Spleen (tissue), 11 donors: ENCODE results near the gene RCSD1. TPM values are rescaled to one million over a fixed set of nuclear protein-coding genes. Genes with fewer than 3 reads are reported as not detected.

Source experiments
- DNase-seq: peaks from one replicate; pipeline ENCODE4 v3.0.0-alpha.2; 2020
- H3K27ac ChIP-seq, 8 donors: fragments of 200-600 bp; sonication (generic) in 7 of 8; 1 replicate in 4 of 8; 2 replicates in 4 of 8; pipeline versions ENCODE4 v1.5.0 to v1.8.0; 2016 to 2021; ENCODE audit warnings: inconsistent platforms in 4 of 8, mild to moderate bottlenecking in 4 of 8, moderate library complexity in 1 of 8
- H3K27me3 ChIP-seq, 7 donors: fragments of 200-600 bp; sonication (generic) in 6 of 7; replicated peaks in 1 of 7; 1 replicate in 4 of 7; 2 replicates in 3 of 7; pipeline versions ENCODE4 v1.5.0 to v1.8.0; 2016 to 2021; ENCODE audit warnings: inconsistent platforms in 3 of 7, mild to moderate bottlenecking in 1 of 7
- H3K36me3 ChIP-seq, 6 donors: fragments of 200-600 bp; sonication (generic) in 5 of 6; 1 replicate in 4 of 6; 2 replicates in 2 of 6; pipeline versions ENCODE4 v1.5.0 to v1.8.0; 2016 to 2021; ENCODE audit warnings: inconsistent platforms in 2 of 6
- H3K4me1 ChIP-seq, 6 donors: fragments of 200-600 bp; sonication (generic) in 5 of 6; 1 replicate in 3 of 6; 2 replicates in 3 of 6; pipeline versions ENCODE4 v1.5.0 to v1.8.0; 2016 to 2021; ENCODE audit warnings: inconsistent platforms in 3 of 6
- H3K4me3 ChIP-seq, 8 donors: fragments of 200-600 bp; sonication (generic) in 7 of 8; 1 replicate in 4 of 8; 2 replicates in 4 of 8; pipeline versions ENCODE4 v1.5.0 to v1.8.0; 2016 to 2021; ENCODE audit warnings: inconsistent platforms in 4 of 8, mild to moderate bottlenecking in 4 of 8, moderate library complexity in 2 of 8
- H3K9me3 ChIP-seq, 8 donors: fragments of 200-600 bp; sonication (generic) in 7 of 8; 1 replicate in 4 of 8; 2 replicates in 4 of 8; pipeline versions ENCODE4 v1.5.0 to v1.8.0; 2016 to 2021; ENCODE audit warnings: inconsistent platforms in 4 of 8
- POLR2A ChIP-seq, 3 donors: fragments of 450-650 bp; IDR thresholded peaks; one replicate each; pipeline ENCODE4 v1.5.1; 2017; ENCODE audit warnings: antibody characterized with exemption in 3 of 3, mild to moderate bottlenecking in 1 of 3
- POLR2AphosphoS5 ChIP-seq, 3 donors: sonication (generic); formaldehyde crosslinking; IDR thresholded peaks; one replicate each; pipeline ENCODE4 v1.5.1; 2017; ENCODE audit warnings: antibody characterized with exemption in 3 of 3
- WGBS, 5 donors: extraction: QIAGEN DNeasy Blood & Tissue Kit in 3 of 5; methylation state at CpG; one replicate each; pipeline versions ENCODE4 v1.1.5 to v1.1.7; 2013 to 2018; 5-methylcytosine and 5-hydroxymethylcytosine counted together
- intact Hi-C: fragments of 100-400 bp; cut with DNase I; formaldehyde crosslinking; loops from one replicate; pipeline ENCODE4 v1.15.0; 2023; ENCODE audit warnings: low total_unique reads
- polyA plus RNA-seq, 3 donors: library from polyadenylated mRNA; stranded (reverse); fragments of 200-250 nt; gene quantifications; one replicate each; pipeline ENCODE4 v1.2.1, GENCODE V29; 2013
- total RNA-seq, 7 donors: library from RNA; depleted of rRNA in 3 of 7; stranded (reverse); fragments of >200 nt in 3 of 7; fragmentation: NEBNext Ultra II Directional in 4 of 7; extraction: Animal tissue kit (Norgen Biotek cat#: 25700) in 4 of 7; gene quantifications; one replicate each; pipeline versions ENCODE4 v1.1.0 to v1.2.1, GENCODE V29; 2016 to 2021
- TF ChIP-seq, protein P1 (sequence below), 11 experiments: fragments of 200-600 bp in 7 of 11; fragments of 450-650 bp in 4 of 11; sonication (generic) in 4 of 11; IDR thresholded peaks in 8 of 11; conservative IDR thresholded peaks in 3 of 11; 1 replicate in 7 of 11; 2 replicates in 4 of 11; pipeline versions ENCODE4 v1.4.0 to v1.8.0; 2016 to 2021; ENCODE audit warnings: antibody characterized with exemption in 11 of 11, inconsistent platforms in 4 of 11, mild to moderate bottlenecking in 1 of 11
- donor health status: healthy with polysubstance abuse.
- donor health status: DM: no; HTN: no; CAD: no; lungs with moderate emphysema.
- donor health status: DM: no; HTN: no; CAD: no.
- donor health status: Bipolar disorder and iron deficiency.
- donor health status: healthy.
- donor health status: DM: no; HTN: no; CAD: no.
- donor health status: DM: yes; HTN: yes; CAD: no.

RCSD1 gene
- total and polyA plus RNA-seq, 10 donors, result 58.9 to 144 (median 107) TPM

DNA sequence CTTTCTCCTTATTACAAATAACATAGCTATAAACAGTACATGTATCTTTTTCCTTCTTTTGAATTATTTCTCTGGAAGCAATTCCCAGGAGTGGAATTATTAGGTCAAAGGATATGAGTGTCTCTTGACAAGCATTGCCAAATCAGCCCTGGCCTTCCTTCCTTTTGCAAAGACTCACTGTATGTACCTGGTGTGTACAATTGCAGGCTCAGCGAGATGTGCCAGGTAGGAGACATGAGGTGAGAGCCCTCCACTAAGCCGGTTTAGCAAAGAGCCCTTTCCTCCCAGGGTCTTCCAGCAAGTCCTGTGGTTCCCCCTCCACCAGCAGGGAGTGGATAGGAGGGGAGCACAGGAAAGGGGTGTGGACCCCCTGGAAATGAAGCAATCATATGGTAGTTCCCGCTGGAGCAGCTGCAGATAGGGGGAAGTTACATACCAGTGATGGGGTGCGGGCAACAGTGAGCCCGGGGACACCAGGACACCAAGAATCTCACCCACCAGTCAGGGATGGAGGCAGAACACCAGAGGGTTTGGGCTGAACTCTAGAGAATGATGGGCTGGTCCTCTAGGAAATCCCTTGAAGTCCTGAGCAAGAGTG is 18.3 kb downstream of the RCSD1 start:
- peaks cover 0 to 66% (median 0%) of the 10 kb centered on the region in 6 donors for H3K36me3 ChIP-seq
- intact Hi-C loops, result no loop called here
- no peaks in the 10 kb centered on the region for H3K27me3 ChIP-seq
- peak overlapping the region in 6 of 8 donors; percentile 30 to 80 (median 66) for H3K27ac ChIP-seq
- H3K4me1 ChIP-seq, result peaks cover 54 to 100% (median 94%) of the 10 kb centered on the region in 6 donors
- 39 to 73% (median 61%) methylated on average over 5 of the region's 5 CpGs for WGBS, 5 donors
- TF ChIP-seq, protein P1, sequence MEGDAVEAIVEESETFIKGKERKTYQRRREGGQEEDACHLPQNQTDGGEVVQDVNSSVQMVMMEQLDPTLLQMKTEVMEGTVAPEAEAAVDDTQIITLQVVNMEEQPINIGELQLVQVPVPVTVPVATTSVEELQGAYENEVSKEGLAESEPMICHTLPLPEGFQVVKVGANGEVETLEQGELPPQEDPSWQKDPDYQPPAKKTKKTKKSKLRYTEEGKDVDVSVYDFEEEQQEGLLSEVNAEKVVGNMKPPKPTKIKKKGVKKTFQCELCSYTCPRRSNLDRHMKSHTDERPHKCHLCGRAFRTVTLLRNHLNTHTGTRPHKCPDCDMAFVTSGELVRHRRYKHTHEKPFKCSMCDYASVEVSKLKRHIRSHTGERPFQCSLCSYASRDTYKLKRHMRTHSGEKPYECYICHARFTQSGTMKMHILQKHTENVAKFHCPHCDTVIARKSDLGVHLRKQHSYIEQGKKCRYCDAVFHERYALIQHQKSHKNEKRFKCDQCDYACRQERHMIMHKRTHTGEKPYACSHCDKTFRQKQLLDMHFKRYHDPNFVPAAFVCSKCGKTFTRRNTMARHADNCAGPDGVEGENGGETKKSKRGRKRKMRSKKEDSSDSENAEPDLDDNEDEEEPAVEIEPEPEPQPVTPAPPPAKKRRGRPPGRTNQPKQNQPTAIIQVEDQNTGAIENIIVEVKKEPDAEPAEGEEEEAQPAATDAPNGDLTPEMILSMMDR (IDR thresholded peaks at IDR 0.05 in 8 of 11, conservative IDR thresholded peaks at IDR 0.05 in 3 of 11), result no peak
- TF ChIP-seq POLR2A (IDR thresholded peaks at IDR 0.05) (no peak), POLR2AphosphoS5 (IDR thresholded peaks at IDR 0.05) (peak in 1 of 3 donors; percentile 24)
- peak overlapping the region in 1 of 8 donors; percentile 33 for H3K4me3 ChIP-seq
- no peak for DNase-seq
- H3K9me3 ChIP-seq, result no peaks in the 10 kb centered on the region

DNA sequence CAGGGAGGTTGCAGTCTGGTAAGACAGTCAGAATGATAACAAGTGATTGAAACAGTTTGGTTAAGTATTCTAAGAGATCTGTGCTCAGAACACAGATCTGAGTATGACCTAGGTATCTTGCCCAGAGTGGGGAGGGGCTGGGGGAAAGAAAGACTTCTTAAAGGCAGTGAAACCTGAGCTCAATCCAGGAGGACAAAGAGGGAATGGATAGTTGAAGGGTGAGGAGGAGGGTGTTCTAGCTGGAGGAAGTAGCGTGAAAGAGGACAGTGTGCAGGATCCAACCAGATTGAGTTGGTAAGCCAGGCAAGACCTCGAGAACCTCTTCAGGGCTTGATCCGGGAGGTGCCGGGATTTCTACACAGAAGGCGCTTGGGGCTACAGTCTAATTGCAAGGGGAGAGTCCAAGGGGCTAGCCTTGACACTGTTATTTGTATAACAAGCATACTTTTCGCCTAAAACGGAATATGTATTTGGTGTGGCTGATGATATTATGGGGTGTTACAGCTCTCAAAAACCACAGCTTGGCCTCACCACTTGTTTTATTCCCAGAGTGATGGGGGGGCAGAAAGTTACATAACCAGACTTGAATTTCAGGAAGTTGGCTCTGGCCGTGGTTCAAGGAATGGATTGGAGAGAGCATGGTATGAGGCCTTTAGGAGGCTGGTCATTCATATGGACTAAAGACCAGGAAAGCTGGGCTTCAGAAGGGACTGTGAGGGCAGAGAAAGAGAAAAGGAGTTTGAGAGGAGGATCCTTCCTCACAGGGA is 19.1 kb downstream of the RCSD1 start:
- DNase-seq, result no peak
- Histone ChIP-seq H3K27me3 (no peaks in the 10 kb centered on the region), H3K27ac (peak overlapping the region in 7 of 8 donors; percentile 30 to 80 (median 63)), H3K4me3 (peak overlapping the region in 1 of 8 donors; percentile 33), H3K4me1 (peaks cover 54 to 100% (median 94%) of the 10 kb centered on the region in 6 donors), H3K36me3 (peaks cover 0 to 66% (median 0%) of the 10 kb centered on the region in 6 donors), H3K9me3 (no peaks in the 10 kb centered on the region)
- intact Hi-C loops, result no loop called here
- WGBS, 5 donors, result 39 to 59% (median 52%) methylated on average over 8 of the region's 8 CpGs
- TF ChIP-seq, protein P1 (IDR thresholded peaks at IDR 0.05 in 8 of 11, conservative IDR thresholded peaks at IDR 0.05 in 3 of 11), result no peak
- peak in 1 of 3 donors; percentile 40 for TF ChIP-seq POLR2AphosphoS5 (IDR thresholded peaks at IDR 0.05)
- TF ChIP-seq POLR2A (IDR thresholded peaks at IDR 0.05), result no peak

DNA sequence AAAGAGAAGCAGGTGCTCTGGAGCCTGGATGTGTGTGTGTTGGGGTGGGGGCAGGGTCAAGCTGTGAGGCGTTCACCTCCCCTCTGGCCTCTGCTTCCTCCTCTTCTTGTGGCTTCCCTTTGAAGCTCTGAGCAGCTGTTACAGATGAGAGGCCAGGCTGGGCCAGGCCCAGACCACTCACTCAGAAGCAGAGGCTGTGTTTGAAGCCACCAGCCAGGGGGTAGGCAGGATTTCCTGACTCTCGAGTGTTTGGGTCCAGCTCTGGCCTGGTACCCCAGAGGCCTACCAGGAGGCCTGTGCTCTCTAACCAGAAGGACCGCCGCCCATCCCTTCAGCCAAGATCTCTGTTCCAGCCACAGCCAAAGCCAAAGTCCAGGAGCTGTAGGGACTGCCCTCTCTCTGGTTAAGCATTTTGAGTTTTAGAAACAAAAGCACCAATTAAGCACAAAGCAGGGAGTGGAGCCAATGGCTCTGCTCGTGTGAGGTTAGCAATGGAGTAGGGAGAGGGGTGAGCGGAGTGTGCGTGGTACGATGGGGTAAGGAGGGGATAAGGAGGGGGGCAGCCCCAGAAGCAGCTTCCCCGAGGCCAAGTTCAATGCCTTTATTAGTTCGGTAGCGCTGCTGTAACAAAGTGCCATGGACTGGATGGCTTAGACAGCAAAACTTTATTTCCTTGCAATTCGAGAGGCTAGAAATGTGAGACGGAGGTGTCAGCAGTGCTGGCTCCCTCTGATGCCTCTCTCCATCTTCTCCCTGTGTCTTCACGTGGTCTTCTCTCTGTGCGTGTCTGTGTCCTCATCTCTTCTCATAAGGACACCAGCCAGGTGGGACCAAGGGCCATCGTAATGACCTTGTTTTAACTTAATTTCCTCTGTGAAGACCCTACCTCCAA is 20.5 kb downstream of the RCSD1 start:
- peak overlapping the region in 1 of 8 donors; percentile 33 for H3K4me3 ChIP-seq
- no peaks in the 10 kb centered on the region for H3K9me3 ChIP-seq
- 55 to 67% (median 59%) methylated on average over 16 of the region's 16 CpGs for WGBS, 5 donors
- peak overlapping the region in 7 of 8 donors; percentile 33 to 80 (median 63) for H3K27ac ChIP-seq
- TF ChIP-seq POLR2AphosphoS5 (IDR thresholded peaks at IDR 0.05), result peak; percentile 50 to 64 (median 61)
- TF ChIP-seq, protein P1 (IDR thresholded peaks at IDR 0.05 in 8 of 11, conservative IDR thresholded peaks at IDR 0.05 in 3 of 11), result no peak
- peak; percentile 83 for DNase-seq
- peaks cover 65 to 100% (median 94%) of the 10 kb centered on the region in 6 donors for H3K4me1 ChIP-seq
- intact Hi-C loops, result no loop called here
- H3K27me3 ChIP-seq, result no peaks in the 10 kb centered on the region
- H3K36me3 ChIP-seq, result peaks cover 0 to 66% (median 0%) of the 10 kb centered on the region in 6 donors
